ENCODE data around the gene MRPL45. TPM values are rescaled to one million over a fixed set of nuclear protein-coding genes. Genes with fewer than 3 reads are reported as not detected.
"Not testable (repeated sequence)": the region's sequence is repeated elsewhere in the genome, so short reads cannot be mapped to it uniquely, and the experiment has no call there.

The MRPL45 gene
- 64.7 TPM for polyA plus RNA-seq (ENCODE audit: insufficient read length)
- long read RNA-seq, donor 1, transcript MRPL45-203 (8 exons, 1,705 nt), result major isoform, 14 of 45 reads
- long read RNA-seq, donor 1, partial matches to known transcripts, result 31 of 45 reads
- long read RNA-seq, donor 1, other reads (novel, unspliced or antisense), result 0 of 45 reads
- long read RNA-seq, donor 2, transcript MRPL45-203 (8 exons, 1,705 nt), result major isoform, 17 of 17 reads
- long read RNA-seq, donor 2, partial matches to known transcripts, result 0 of 17 reads
- long read RNA-seq, donor 2, other reads (novel, unspliced or antisense), result 0 of 17 reads
- long read RNA-seq, donor 3, transcript MRPL45-203 (8 exons, 1,705 nt), result major isoform, 25 of 25 reads
- long read RNA-seq, donor 3, partial matches to known transcripts, result 0 of 25 reads
- long read RNA-seq, donor 3, other reads (novel, unspliced or antisense), result 0 of 25 reads
- long read RNA-seq, donor 4, partial matches to known transcripts, result 0 of 1 reads
- long read RNA-seq, donor 4, other reads (novel, unspliced or antisense), result 0 of 1 reads
- long read RNA-seq, donor 5, transcript MRPL45-203 (8 exons, 1,705 nt), result major isoform, 49 of 51 reads
- long read RNA-seq, donor 5, partial matches to known transcripts, result 0 of 51 reads
- long read RNA-seq, donor 5, other reads (novel, unspliced or antisense), result 0 of 51 reads
- long read RNA-seq, donor 6, transcript MRPL45-203 (8 exons, 1,705 nt), result major isoform, 14 of 36 reads
- long read RNA-seq, donor 6, partial matches to known transcripts, result 22 of 36 reads
- long read RNA-seq, donor 6, other reads (novel, unspliced or antisense), result 0 of 36 reads
- long read RNA-seq, donor 7, transcript MRPL45-203 (8 exons, 1,705 nt), result major isoform, 34 of 35 reads
- long read RNA-seq, donor 7, partial matches to known transcripts, result 0 of 35 reads
- long read RNA-seq, donor 7, other reads (novel, unspliced or antisense), result 0 of 35 reads
- long read RNA-seq, donor 8, transcript MRPL45-203 (8 exons, 1,705 nt), result major isoform, 16 of 22 reads
- long read RNA-seq, donor 8, partial matches to known transcripts, result 5 of 22 reads
- long read RNA-seq, donor 8, other reads (novel, unspliced or antisense), result 0 of 22 reads

DNA sequence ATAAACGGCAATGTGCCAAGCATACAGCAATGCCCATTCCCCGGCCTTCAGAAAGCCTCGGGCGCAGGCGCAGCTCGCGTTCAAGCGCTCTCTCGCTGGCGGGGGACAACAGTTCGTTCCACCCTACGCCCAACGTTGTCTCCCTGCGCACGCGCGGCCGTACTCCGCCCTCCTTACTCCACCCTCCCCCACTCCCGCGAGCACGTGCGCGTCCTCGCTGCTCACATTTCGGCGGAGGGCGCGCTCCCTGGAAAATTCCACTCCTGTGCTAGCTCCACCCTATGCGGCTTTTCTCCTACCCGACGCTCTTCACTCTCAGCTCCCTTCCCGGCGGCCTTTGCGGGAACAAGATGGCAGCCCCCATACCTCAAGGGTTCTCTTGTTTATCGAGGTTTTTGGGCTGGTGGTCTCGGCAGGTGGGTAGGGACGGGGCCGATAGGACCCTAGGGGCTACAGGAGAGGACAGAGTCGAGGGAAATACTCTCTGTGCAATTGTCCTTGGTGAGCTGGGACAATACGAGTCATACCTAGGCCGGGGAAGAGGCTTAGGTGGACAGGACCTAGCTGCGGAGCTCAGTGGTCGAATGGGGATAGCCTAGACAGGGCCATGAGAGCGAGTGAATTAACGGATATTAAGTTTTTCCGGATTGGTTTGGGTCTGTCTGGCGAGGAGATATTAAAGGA, at the start of gene MRPL45:
Gene MRPL45 (plus strand): TSS at position 335 of the 684 bp plus-strand sequence. CDS start 16 bp downstream, at position 351.
- DNase-seq, result peak; percentile 95

DNA sequence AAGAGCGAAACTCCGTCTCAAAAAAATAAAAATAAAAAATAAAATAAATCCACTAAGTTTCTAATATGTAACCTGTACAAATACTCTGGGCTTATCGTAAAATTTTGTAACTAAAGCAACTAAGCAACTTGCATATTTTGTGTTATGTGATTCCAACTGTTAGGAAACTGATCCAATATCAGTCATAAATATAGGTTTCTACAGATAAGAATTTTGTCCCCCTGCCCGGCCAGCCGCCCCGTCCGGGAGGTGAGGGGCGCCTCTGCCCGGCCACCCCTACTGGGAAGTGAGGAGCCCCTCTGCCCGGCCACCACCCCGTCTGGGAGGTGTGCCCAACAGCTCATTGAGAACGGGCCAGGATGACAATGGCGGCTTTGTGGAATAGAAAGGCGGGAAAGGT, 43.8 kb upstream of the MRPL45 start:
- DNase-seq, result not testable (repeated sequence)

DNA sequence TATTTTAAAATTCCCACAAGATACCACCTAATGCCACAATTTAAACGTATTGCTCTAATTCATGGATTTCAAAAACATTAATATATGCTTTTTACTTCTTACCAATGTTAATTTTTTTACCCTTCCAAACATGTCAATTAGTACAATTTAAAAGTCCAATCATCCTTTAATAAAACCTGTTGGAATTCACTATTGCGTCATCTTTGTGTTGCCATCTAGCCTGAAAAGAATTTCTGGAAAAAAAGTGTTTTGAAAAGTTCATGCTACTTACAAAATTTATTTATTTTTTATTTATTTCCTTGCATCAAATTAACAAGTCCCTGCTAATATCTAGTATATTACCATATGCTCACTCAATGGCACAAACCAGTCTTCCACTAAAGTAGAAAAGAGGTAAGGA, 42.6 kb upstream of the MRPL45 start:
- not testable (repeated sequence) for DNase-seq

DNA sequence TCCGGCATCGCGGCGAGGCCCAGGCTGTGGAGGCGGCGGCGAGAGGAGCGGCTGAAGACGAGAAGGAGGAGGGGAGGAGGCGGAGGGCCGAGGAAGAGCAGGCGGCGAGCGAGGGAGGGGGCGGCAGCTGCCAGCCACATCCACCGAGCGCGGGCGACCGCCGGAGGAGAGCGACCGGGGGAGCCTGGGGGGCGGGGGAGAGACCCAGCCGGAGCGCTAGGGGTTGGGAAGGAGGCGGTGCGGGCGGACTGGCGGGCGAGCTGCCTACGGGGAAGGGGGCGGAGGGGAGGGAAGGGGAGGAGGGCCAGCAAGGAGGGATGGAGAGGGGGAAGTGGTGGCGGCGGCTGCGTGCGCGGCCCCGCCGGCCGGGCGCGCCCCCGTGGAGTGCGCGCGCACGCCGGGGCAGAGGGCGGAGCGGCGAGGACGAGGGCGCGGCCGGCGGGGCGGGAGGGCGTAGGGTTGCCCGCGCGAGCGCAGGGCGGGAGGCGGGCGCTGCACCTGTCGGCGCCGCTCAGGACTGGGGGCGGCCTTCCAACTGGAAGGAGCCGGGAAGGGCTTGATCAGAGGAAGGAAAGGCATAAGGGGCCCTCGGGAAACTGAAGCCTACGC, 39.9 kb upstream of the MRPL45 start:
- DNase-seq, result peak; percentile 55

DNA sequence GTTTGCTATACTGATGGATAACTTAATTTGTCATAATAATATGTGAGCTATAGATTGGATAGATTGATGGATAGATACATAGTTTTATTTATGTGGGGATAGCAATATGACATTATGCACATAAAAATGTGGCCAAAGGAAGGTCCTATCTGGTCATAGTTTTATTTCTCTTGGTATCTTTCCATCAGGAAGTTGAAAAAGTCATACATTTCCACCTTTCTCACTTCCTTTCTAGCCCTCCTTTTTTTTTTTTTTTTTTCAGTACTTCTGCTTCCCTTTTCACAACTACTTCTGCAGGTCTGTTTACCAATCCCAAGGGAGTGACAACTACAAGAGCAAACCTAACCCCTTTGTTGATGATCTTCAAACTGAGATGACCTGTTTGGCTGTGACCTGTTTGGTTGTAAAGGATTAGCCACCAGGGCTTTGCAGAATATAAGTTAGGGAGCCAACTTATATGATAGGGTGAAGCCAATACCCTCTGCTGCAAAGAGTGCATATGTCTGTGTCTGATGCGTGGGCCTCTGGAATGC, 30.9 kb upstream of the MRPL45 start:
- DNase-seq, result not testable (repeated sequence)

DNA sequence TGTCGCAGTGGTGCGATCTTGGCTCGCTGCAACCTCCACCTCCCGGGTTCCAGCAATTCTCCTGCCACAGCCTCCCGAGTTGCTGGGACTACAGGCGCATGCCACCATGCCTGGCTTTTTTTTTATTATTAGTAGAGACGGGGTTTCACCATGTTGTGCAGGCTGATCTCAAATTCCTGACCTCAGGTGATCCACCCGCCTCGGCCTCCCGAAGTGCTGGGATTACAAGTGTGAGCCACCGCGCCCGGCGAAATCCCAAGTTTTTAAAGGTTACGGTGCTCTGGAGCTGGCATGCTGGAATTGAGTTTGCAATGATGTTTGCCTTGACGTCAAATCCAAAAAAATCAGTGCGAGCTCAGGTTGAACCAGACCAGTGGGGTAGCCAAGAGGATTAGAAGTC, 30.4 kb upstream of the MRPL45 start:
- DNase-seq, result not testable (repeated sequence)

DNA sequence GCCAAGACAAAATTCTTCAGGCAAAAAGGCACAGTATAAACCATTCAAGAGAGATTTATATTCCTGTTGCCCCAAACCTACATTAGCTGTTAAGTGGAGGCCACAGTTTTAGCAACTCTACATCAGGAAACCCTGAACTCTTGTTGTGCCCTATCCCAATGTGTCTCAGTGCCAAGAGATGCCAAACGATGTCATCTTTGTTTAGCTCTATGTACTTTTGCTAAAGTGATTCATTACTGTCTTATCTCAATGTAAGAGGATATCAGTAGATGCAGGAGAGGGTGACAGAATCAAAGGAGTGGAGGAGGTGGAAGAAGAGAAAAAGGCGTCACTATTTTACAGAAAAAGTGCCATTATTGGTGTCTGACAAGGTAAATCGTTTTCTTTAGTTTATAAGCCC, 28.8 kb upstream of the MRPL45 start:
- DNase-seq, result not testable (repeated sequence)

DNA sequence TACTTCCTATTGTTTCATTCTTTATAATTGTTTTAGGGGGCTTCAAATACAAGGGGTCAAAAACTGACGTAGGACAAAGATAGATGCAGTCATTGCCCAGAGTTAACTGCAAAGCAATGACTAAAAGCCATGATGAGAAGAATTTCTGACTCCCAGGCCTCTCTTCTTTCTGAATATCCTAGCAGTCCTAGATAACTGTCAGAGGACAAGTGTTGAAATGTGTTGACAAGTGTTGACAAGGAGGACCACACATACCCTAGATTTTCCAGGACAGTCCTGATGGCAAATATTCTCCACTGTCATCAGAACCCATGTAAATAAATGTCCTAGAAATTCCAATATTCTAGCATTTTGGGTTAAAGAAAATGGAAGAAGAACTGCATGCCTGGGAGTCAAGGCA, 27.9 kb upstream of the MRPL45 start:
- DNase-seq, result not testable (repeated sequence)

DNA sequence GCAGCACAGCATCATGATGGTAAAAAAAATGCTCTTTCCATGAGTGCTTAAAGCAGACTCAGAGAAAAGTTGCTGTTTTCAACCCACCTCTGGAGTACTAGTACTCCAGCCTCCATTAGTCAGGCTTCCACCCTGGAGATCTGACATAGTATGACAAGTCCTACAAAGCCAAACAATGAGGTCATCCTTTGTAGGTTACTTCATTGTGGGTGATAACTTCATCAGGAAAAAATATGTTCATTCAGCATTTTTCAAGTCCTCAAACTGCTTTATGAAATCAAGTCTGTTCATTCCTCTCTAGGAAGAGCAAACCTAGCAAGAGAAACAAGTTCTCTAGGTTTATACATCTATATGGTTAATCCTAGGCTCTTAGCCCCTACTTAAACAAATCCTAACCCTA, 27.4 kb upstream of the MRPL45 start:
- DNase-seq, result not testable (repeated sequence)

DNA sequence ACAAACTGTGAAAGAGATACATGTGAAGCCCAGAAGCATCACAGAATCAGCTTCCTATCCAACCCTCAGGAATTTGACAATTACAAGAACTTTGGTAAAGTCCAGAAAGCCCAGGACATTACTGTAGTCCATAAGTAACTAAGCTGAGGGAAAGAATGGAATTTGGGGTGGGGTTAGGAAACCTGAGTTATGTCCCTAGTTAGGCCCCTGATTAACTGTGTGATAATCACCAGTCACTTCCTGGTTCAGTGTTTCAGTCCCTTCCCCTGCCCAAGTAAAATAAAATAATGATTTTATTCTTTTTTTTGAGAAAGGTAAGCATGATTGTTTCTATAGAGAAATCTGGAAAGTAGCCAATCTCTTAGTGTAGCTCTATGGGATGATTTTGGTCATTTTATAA, 11.0 kb upstream of the MRPL45 start:
- not testable (repeated sequence) for DNase-seq

DNA sequence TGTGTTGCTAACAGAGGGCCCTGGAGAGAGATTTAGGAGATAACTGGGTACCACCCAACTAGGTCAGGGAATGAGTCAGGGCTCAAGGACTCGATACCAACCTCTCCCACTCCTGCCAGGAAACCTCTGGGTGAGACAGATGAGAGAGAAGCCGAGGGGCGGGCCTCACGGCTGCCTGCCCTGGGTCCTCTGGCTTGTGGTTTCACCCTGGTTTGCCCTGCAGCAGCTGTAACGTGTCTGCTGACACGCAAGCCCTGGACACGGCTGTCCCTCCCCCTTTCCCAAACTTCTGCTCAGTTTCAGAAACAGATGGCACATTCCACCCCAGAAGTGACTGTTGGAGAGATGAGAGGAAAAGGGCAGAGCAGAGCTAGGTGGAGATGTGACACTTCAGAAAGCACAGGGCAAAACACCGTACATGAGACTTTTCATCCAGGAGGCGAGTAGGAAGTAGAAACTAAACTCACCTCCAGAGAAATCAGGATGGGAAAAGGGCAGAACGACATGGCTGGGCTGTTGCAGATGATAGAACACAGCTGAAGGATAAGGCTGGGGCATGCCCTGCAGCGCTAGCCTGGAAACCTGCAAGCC, 10.4 kb upstream of the MRPL45 start:
- DNase-seq, result peak; percentile 38

DNA sequence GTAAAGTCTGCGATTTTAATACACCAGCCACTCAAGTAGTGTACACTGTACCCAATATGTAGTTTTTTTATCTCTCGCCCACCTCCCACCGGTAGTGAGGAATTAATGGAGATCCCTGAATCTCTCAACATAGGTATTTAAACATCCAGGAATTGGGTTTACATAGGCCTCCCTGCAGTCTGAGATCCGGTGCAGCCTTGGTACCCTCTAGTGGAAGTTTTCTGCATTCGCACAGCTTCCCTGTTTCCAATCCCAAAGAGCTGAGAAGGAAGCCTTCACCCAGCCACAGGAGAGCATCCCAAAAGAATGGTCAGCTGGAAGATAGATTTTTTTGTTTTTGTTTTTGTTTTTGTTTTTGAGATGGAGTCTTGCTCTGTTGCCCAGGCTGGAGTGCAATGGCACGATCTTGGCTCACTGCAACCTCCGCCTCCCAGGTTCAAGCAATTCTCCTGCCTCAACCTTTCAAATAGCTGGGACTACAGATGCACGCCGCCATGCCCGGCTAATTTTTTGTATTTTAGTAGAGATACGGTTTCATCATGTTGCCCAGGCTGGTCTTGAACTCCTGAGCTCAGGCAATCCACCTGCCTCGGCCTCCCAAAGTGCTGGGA, 8.6 kb upstream of the MRPL45 start:
- DNase-seq, result not testable (repeated sequence)

DNA sequence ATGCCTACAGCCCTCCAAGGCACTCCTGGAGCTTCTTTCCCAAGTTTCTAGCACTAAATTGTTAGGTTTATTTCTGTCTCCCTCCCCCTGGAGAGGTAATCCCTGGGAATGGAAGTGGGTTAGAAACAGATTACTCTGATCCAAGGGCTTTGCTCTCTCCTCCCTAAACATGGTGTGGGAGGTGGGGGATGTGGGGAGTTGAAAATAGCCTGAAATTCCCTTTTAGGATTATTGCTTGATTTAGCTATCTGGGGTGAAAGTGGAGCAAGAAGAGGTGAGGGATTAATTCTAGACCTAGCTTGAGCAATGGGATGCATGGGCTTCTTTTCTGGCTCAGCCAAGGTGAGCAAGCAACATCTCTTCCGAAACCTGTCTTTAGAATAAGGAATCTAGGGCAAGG, 7.2 kb upstream of the MRPL45 start:
- not testable (repeated sequence) for DNase-seq

DNA sequence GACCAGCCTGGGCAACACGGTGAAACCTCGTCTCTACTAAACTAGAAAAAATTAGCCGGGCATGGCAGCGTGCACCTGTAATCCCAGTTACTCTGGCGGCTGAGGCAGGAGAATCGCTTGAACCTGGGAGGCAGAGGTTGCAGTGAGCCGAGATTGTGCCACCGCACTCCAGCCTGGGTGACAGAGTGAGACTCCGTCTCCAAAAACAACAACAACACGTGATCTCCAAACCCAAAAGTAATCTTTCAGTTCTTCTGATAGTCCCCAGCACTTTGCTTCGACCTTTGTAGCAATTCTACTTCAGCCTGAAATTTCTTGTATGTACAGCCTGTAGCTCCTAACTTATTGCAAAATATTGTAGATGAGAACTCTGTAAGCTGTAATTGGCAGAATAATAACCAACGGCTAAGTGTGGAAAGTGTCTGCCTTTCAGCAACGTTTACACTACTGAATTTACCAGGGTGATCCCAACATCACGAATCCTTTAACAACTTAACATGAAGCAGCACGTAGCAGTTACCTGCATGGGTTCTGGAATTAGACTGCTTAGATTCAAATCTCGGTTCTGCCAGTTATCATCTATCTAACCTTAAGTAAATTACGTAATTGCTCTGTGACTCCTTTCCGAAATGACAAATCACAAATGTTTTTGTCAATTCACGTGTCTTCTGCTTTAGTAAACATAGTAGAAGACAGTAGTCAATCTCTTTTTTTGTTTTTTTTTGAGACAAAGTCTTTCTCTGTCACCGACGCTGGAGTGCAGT, 1.2 kb upstream of the MRPL45 start:
- not testable (repeated sequence) for DNase-seq

DNA sequence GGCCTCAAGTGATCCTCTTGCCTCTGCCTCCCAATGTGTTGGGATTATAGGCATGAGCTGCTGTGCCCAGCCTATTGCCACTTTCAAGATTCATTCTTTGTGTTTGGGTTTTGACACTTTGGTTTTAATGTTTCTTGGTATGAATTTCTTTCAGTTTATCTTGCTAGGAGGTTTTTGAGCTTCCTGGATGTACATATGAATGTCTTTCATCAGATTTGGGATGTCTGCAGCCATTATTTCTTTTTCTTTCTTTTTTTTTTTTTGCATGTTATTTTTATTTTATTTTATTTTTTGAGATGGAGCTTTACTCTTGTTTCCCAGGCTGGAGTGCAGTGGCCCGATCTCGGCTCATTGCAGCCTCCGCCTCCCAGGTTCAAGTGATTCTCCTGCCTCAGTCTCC, 18.5 kb downstream of the MRPL45 start:
- DNase-seq, result no peak

DNA sequence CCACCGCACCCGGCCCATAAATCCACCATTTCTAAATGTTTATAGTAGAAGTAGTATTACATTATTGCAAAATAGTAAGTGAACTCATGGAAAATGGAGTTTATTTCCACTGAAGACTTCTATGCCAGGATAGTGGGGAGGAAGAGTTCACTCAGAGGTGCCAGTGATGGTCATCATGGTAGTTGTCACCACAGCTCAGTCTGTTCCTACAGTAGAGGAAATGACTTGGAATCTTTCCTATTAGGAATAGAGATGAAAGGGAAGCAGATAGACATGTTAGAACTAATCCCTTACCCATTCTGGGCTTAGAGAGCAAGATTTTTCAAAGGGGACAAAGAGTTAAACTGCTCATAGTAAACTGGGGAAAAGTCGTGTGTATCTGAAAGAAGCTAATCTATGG, 20.1 kb downstream of the MRPL45 start:
- no peak for DNase-seq

DNA sequence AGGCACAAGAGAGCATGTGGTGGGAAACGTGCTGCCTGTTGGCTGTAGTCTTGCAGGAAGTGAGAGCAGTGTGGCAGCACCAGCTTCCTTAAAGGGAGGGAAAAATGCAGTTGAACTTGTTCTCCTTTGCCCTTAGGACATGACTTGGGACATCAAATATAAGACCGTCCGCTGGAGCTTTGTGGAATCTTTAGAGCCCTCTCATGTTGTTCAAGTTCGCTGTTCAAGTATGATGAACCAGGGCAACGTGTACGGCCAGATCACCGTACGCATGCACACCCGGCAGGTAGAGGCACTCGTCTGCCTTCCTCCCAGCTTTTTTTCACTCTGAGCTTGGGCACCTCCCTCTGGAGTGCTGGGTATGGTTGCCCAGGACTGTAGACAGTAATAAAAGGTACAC, 23.5 kb downstream of the MRPL45 start:
- DNase-seq, result no peak

DNA sequence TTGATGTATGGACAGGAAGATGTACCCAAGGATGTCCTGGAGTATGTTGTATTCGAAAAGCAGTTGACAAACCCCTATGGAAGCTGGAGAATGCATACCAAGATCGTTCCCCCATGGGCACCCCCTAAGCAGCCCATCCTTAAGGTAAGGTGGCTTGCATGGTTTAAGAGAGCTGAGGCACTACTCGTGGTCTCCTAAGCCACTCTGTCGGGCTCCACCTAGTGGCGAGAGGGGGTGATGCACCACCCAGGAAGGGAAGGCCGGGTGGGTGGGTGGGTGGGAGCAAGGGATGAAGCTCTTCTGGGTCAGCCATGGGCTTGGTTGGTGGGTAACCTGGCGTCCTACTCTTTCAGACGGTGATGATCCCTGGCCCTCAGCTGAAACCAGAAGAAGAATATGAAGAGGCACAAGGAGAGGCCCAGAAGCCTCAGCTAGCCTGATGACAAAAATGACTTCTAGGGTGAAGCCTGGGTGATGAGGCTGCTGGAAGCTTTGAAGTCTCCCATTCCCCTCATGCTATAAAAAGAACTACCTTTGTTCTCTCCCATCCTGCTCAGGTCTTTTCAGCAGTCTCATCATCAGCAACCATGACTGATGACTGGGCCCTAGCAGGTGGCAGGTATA, 25.3 kb downstream of the MRPL45 start:
- DNase-seq, result peak; percentile 39

DNA sequence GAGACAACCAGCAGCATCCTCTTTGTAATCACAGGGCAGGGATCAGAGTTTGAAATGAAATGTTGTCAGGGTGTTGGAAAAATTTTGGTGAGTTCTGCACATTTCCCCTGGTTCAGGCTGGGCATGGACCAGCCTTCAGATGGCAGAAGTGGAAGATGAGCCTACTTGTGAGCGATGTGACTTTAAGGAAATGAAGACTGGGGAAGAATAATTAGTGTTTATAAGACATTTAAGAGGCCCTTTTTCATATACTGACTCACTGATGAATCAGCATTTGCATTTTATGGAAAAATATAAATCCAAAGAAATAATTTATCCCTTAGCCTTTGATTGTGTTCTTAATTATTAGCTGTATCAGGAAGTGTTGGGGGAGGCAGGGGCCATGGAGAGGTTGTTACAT, 25.9 kb downstream of the MRPL45 start:
- DNase-seq, result no peak
